ENCODE data around the gene CETP. TPM values are rescaled to one million over a fixed set of nuclear protein-coding genes. Genes with fewer than 3 reads are reported as not detected.

The CETP gene
- total and polyA plus RNA-seq, 9 of the 15 experiments (the other 6 are each of a cell fraction or from before 2014, with no cell fraction given): 0.07 to 0.11 TPM; not detected in 7

DNA sequence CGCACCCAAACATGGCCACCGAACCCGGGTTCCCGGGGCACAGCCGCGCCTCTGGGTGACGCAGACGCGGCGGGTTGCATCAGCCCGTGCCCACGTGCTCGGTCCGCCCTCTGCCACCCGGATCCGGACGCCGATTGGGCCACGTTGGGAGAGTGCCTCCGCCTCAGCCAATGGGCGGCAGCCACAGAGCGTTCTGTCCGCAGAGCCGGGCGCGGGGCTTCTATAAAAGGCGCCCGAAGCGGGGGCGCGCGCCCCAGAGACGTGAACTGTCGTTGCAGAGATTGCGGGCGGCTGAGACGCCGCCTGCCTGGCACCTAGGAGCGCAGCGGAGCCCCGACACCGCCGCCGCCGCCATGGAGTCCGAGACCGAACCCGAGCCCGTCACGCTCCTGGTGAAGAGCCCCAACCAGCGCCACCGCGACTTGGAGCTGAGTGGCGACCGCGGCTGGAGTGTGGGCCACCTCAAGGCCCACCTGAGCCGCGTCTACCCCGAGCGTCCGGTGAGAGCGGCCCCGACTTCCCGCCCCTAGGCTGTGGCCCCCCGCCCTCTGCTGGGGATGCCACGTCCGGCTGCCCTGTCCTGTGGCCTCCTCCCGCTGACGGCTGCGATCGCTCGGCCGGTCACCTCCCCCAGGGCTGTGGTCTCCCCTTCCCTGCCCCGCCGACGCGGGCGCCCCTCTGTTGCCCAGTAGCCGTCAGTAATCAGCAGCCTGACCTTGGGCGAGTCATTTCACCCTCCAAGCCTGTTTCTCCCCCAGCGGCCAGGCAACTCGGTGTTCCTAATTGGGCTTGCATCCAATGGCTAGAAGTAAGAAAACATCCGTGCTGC, 29.6 kb upstream of the CETP start, which contains the start of gene HERPUD1 (continued):
- TF ChIP-seq ZBTB7A (IDR thresholded peaks at IDR 0.05; ENCODE audit: borderline replicate concordance, control insufficient read depth, low read depth, low read length) (peak; percentile 27; the same call in 1 of the 2 replicates), ZNF583 (CRISPR knock-in tag; IDR thresholded peaks at IDR 0.05) (no peak), EGR1 (conservative IDR thresholded peaks at IDR 0.05) (peak; percentile 89), MTF1 (CRISPR knock-in tag; IDR thresholded peaks at IDR 0.05; ENCODE audit: borderline replicate concordance) (no peak), NFRKB (IDR thresholded peaks at IDR 0.05; ENCODE audit: low read depth) (0 out of 2 replicates have a peak, but pooled peaks have one; percentile 59), ELF2 (CRISPR knock-in tag; IDR thresholded peaks at IDR 0.05) (no peak), ZNF830 (CRISPR knock-in tag; IDR thresholded peaks at IDR 0.05) (0 out of 2 replicates have a peak, but pooled peaks have one; percentile 52), TAF9B (IDR thresholded peaks at IDR 0.05; ENCODE audit: partially characterized antibody) (peak; percentile 76), SIN3A (IDR thresholded peaks at IDR 0.05; ENCODE audit: borderline replicate concordance in 2 of 2, control insufficient read depth in 1 of 2, low read depth in 2 of 2, low read length in 2 of 2) (peak; percentile 12 to 70; a peak in 2 of 4 replicates), SRSF3 (IDR thresholded peaks at IDR 0.05; ENCODE audit: insufficient read depth, low read length) (0 out of 2 replicates have a peak, but pooled peaks have one; percentile 21), ZNF174 (CRISPR knock-in tag; IDR thresholded peaks at IDR 0.05) (no peak), PTRF (tag; IDR thresholded peaks at IDR 0.05) (no peak), MYNN (IDR thresholded peaks at IDR 0.05) (peak; percentile 88), MYNN (CRISPR knock-in tag; IDR thresholded peaks at IDR 0.05) (no peak; the same call in 1 of the 2 replicates), POLR2B (IDR thresholded peaks at IDR 0.05; ENCODE audit: low read depth, partially characterized antibody) (peak; percentile 97), ETS2 (tag; IDR thresholded peaks at IDR 0.05; ENCODE audit: borderline replicate concordance, poor library complexity, severe bottlenecking) (no peak), FOXK1 (CRISPR knock-in tag; IDR thresholded peaks at IDR 0.05; ENCODE audit: borderline replicate concordance) (0 out of 2 replicates have a peak, but pooled peaks have one; percentile 13), MYBL2 (IDR thresholded peaks at IDR 0.05; ENCODE audit: low read depth) (no peak), MYBL2 (CRISPR knock-in tag; IDR thresholded peaks at IDR 0.05; ENCODE audit: borderline replicate concordance) (no peak)
- TF ChIP-seq, protein P1, sequence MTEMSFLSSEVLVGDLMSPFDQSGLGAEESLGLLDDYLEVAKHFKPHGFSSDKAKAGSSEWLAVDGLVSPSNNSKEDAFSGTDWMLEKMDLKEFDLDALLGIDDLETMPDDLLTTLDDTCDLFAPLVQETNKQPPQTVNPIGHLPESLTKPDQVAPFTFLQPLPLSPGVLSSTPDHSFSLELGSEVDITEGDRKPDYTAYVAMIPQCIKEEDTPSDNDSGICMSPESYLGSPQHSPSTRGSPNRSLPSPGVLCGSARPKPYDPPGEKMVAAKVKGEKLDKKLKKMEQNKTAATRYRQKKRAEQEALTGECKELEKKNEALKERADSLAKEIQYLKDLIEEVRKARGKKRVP (CRISPR knock-in tag; IDR thresholded peaks at IDR 0.05): peak; percentile 100
- TF ChIP-seq, protein P2, sequence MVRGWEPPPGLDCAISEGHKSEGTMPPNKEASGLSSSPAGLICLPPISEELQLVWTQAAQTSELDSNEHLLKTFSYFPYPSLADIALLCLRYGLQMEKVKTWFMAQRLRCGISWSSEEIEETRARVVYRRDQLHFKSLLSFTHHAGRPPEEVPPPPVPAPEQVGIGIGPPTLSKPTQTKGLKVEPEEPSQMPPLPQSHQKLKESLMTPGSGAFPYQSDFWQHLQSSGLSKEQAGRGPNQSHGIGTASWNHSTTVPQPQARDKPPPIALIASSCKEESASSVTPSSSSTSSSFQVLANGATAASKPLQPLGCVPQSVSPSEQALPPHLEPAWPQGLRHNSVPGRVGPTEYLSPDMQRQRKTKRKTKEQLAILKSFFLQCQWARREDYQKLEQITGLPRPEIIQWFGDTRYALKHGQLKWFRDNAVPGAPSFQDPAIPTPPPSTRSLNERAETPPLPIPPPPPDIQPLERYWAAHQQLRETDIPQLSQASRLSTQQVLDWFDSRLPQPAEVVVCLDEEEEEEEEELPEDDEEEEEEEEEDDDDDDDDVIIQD (CRISPR knock-in tag; IDR thresholded peaks at IDR 0.05): no peak
- TF ChIP-seq, protein P3, sequence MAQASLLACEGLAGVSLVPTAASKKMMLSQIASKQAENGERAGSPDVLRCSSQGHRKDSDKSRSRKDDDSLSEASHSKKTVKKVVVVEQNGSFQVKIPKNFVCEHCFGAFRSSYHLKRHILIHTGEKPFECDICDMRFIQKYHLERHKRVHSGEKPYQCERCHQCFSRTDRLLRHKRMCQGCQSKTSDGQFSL (CRISPR knock-in tag; IDR thresholded peaks at IDR 0.05): peak; percentile 68
- TF ChIP-seq, protein P3 (tag; IDR thresholded peaks at IDR 0.05): peak in 1 of 2 experiments; percentile 12; a peak in 1 of 4 replicates

Measured in K562 (cell line).